ENCODE measurements around the gene STAT3. TPM values are rescaled to one million over a fixed set of nuclear protein-coding genes. Genes with fewer than 3 reads are reported as not detected.

The STAT3 gene
- total RNA-seq, 1 experiment from 2014 or later: 61.0 TPM

- Histone ChIP-seq H3K27ac (ENCODE audit: low read depth, low read length) (no peak overlapping the region), H3K4me2 (ENCODE audit: low read length) (no peak overlapping the region), H3K36me3 (ENCODE audit: control insufficient read depth in 1 of 2, insufficient read depth in 2 of 2, low read length in 2 of 2) (peaks cover 7 to 29% of the 10 kb centered on the region in 2 experiments), H3K4me1 (ENCODE audit: control insufficient read depth in 1 of 2, insufficient read depth in 2 of 2, low read length in 2 of 2) (peaks cover 0 to 6% of the 10 kb centered on the region in 2 experiments; a peak in 2 of 4 replicates), H3K79me2 (ENCODE audit: insufficient read depth, low read length) (no peaks in the 10 kb centered on the region), H2AFZ (ENCODE audit: low read depth, low read length, poor library complexity, severe bottlenecking) (no peak overlapping the region), H3K27me3 (ENCODE audit: insufficient read depth, low read length) (no peaks in the 10 kb centered on the region), H3K4me3 (replicated peaks in 1 of 2; ENCODE audit: low read depth in 1 of 2, low read length in 2 of 2) (no peak overlapping the region), H4K20me1 (ENCODE audit: insufficient read depth) (no peaks in the 10 kb centered on the region), H3K9ac (ENCODE audit: low read length) (no peak overlapping the region), H3K9me3 (ENCODE audit: control insufficient read depth in 1 of 2, insufficient read depth in 1 of 2, low read depth in 1 of 2, low read length in 2 of 2) (no peaks in the 10 kb centered on the region), H3K9me2 (ENCODE audit: insufficient read depth) (no peaks in the 10 kb centered on the region)
- no TSS peak for BruUV-seq (replicated peaks)
- DNase-seq (ENCODE audit: low read depth, low spot score) (no peak), ATAC-seq (no peak)
- POLR2A ChIA-PET: no interaction called here
- RAD21 ChIA-PET (ENCODE audit: low non-redundant PET in 1 of 2, low total read pairs in 2 of 2, uncharacterized antibody in 2 of 2, unreplicated experiment in 2 of 2): no interaction called here
- CTCF ChIA-PET: no interaction called here
- intact Hi-C loops (cut with micrococcal nuclease): no loop called here
- TF ChIP-seq CBX3 (IDR thresholded peaks at IDR 0.05; ENCODE audit: low read depth) (no peak), POLR2AphosphoS5 (IDR thresholded peaks at IDR 0.05; ENCODE audit: low read depth, low read length) (no peak), POLR2A (IDR thresholded peaks at IDR 0.05; ENCODE audit: borderline replicate concordance, extremely low read depth, insufficient read depth, insufficient read length) (no peak), EGR1 (IDR thresholded peaks at IDR 0.05; ENCODE audit: low read depth) (no peak)
Observed at GRCh38 chr17:42338427-42338985, 49.7 kb downstream of the STAT3 start.

- Histone ChIP-seq H2AFZ (ENCODE audit: low read depth, low read length, poor library complexity, severe bottlenecking) (no peak overlapping the region), H3K4me3 (replicated peaks in 1 of 2; ENCODE audit: low read depth in 1 of 2, low read length in 2 of 2) (no peak overlapping the region), H3K4me2 (ENCODE audit: low read length) (no peak overlapping the region), H4K20me1 (ENCODE audit: insufficient read depth) (no peaks in the 10 kb centered on the region), H3K9me2 (ENCODE audit: insufficient read depth) (no peaks in the 10 kb centered on the region), H3K27me3 (ENCODE audit: insufficient read depth, low read length) (no peaks in the 10 kb centered on the region), H3K79me2 (ENCODE audit: insufficient read depth, low read length) (no peaks in the 10 kb centered on the region), H3K36me3 (ENCODE audit: control insufficient read depth in 1 of 2, insufficient read depth in 2 of 2, low read length in 2 of 2) (peaks cover 15 to 30% of the 10 kb centered on the region in 2 experiments), H3K9ac (ENCODE audit: low read length) (no peak overlapping the region), H3K9me3 (ENCODE audit: control insufficient read depth in 1 of 2, insufficient read depth in 1 of 2, low read depth in 1 of 2, low read length in 2 of 2) (no peaks in the 10 kb centered on the region), H3K27ac (ENCODE audit: low read depth, low read length) (no peak overlapping the region), H3K4me1 (ENCODE audit: control insufficient read depth in 1 of 2, insufficient read depth in 2 of 2, low read length in 2 of 2) (peaks cover 0 to 6% of the 10 kb centered on the region in 2 experiments; a peak in 2 of 4 replicates)
- no TSS peak for BruUV-seq (replicated peaks)
- intact Hi-C loops (cut with micrococcal nuclease): no loop called here
- DNase-seq (ENCODE audit: low read depth, low spot score): no peak
- ChIA-PET RAD21 (ENCODE audit: low non-redundant PET in 1 of 2, low total read pairs in 2 of 2, uncharacterized antibody in 2 of 2, unreplicated experiment in 2 of 2) (no interaction called here), CTCF (no interaction called here), POLR2A (no interaction called here)
- ATAC-seq: no peak
- TF ChIP-seq JUND (IDR thresholded peaks at IDR 0.05): no peak
- no peak for TF ChIP-seq FOSL1 (IDR thresholded peaks at IDR 0.05; ENCODE audit: low read depth)
- no peak for TF ChIP-seq YY1 (IDR thresholded peaks at IDR 0.05; ENCODE audit: extremely low read depth, insufficient replicate concordance, low read depth, low read length)
- no peak for TF ChIP-seq ZNF274 (IDR thresholded peaks at IDR 0.05; ENCODE audit: low read depth, low read length)
- TF ChIP-seq TCF7L2 (IDR thresholded peaks at IDR 0.05; ENCODE audit: borderline replicate concordance, extremely low read depth, insufficient read depth, insufficient read length): no peak
- TF ChIP-seq ELF1 (IDR thresholded peaks at IDR 0.05; ENCODE audit: borderline replicate concordance, low read depth): no peak
- TF ChIP-seq CTCF (IDR thresholded peaks at IDR 0.05 in 2 of 3, conservative IDR thresholded peaks at IDR 0.05 in 1 of 3; ENCODE audit: borderline replicate concordance in 1 of 3, insufficient read depth in 1 of 3, low read depth in 2 of 3, low read length in 2 of 3): no peak
- TF ChIP-seq POLR2AphosphoS5 (IDR thresholded peaks at IDR 0.05; ENCODE audit: low read depth, low read length): no peak
- no peak for TF ChIP-seq EZH2phosphoT487 (IDR thresholded peaks at IDR 0.05; ENCODE audit: borderline replicate concordance)
- no peak for TF ChIP-seq SP1 (IDR thresholded peaks at IDR 0.05; ENCODE audit: low read depth)
- TF ChIP-seq ZBTB33 (IDR thresholded peaks at IDR 0.05; ENCODE audit: extremely low read depth, insufficient replicate concordance, low read length): no peak
- no peak for TF ChIP-seq ZFX (IDR thresholded peaks at IDR 0.05)
- no peak for TF ChIP-seq POLR2A (IDR thresholded peaks at IDR 0.05; ENCODE audit: borderline replicate concordance, extremely low read depth, insufficient read depth, insufficient read length)
- no peak for TF ChIP-seq SRF (IDR thresholded peaks at IDR 0.05; ENCODE audit: low read depth)
- TF ChIP-seq RAD21 (IDR thresholded peaks at IDR 0.05; ENCODE audit: low read depth): no peak
Observed at GRCh38 chr17:42337442-42337841, 50.8 kb downstream of the STAT3 start.
